GM12873 (cell line): ENCODE results near the gene MCM9.

Experiments
- TF ChIP-seq, protein P1 (sequence below): IDR thresholded peaks from 2 replicates; pipeline ENCODE4 v1.5.1; 2012; ENCODE audit warnings: low read depth, mild to moderate bottlenecking, moderate library complexity, low read length, control low read depth; ENCODE audit not compliant: insufficient read depth; ENCODE audit errors: missing control alignments

The MCM9 gene

GRCh38 chr6:118953391-118953790, 18.4 kb upstream of the MCM9 start:
- TF ChIP-seq, protein P1, sequence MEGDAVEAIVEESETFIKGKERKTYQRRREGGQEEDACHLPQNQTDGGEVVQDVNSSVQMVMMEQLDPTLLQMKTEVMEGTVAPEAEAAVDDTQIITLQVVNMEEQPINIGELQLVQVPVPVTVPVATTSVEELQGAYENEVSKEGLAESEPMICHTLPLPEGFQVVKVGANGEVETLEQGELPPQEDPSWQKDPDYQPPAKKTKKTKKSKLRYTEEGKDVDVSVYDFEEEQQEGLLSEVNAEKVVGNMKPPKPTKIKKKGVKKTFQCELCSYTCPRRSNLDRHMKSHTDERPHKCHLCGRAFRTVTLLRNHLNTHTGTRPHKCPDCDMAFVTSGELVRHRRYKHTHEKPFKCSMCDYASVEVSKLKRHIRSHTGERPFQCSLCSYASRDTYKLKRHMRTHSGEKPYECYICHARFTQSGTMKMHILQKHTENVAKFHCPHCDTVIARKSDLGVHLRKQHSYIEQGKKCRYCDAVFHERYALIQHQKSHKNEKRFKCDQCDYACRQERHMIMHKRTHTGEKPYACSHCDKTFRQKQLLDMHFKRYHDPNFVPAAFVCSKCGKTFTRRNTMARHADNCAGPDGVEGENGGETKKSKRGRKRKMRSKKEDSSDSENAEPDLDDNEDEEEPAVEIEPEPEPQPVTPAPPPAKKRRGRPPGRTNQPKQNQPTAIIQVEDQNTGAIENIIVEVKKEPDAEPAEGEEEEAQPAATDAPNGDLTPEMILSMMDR: no peak

DNA sequence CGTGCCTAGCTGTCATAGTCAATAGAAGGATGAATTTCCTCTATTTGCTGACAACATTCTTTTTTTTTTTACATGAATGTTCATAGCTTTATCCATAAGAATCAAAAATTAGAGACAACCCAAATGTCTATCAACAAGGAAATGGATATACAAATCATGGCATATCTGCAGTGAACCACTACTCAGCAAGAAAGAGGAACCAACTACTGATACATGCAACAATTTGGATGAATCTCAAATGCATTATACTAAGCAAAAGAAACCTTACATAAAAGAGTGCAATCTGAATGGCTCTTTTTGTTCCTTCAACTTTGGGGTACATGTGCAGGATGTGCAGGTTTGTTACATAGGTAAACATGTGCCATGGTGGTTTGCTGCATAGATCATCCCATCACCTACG, 17.7 kb upstream of the MCM9 start:
- TF ChIP-seq, protein P1: no peak

DNA sequence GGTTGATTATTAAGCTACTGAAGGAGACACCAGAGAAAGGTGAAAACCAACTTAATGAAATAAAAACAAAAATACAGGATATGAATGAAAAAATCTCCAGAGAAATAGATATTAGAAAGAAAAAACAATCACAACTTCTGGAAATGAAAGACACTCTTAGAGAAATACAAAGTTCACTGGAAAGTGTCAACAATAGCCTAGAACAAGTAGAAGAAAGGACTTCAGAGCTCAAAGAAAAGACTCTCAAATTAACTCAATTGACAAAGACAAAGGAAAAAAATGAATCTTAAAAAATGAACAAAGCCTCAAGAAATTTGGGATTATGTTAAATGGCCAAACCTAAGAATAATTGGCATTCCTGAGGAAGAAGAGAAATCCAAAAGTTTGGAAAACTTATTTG, 10.3 kb upstream of the MCM9 start:
- TF ChIP-seq, protein P1: no peak

DNA sequence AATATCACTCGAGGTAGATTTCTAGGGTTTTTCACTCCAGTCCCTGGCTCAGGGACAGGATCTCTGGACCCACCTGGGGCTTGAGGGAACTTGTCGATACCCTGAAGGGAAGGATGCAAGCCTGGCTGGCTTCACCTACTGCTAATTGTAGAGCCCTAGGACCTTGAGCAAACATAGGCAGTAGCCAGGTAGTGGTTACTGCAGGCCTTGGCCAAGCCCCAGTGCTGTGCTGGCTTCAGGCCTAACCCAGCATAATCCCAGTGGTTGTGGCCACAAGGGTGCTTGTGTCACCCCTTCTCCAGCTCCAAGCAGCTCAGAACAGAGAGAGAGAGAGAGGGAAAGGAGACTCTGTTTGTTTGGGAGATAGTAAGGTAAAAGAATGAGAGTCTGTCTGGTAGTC, 5.8 kb upstream of the MCM9 start:
- TF ChIP-seq, protein P1: no peak

GRCh38 chr6:118939683-118940082, 4.7 kb upstream of the MCM9 start:
- TF ChIP-seq, protein P1: no peak

DNA sequence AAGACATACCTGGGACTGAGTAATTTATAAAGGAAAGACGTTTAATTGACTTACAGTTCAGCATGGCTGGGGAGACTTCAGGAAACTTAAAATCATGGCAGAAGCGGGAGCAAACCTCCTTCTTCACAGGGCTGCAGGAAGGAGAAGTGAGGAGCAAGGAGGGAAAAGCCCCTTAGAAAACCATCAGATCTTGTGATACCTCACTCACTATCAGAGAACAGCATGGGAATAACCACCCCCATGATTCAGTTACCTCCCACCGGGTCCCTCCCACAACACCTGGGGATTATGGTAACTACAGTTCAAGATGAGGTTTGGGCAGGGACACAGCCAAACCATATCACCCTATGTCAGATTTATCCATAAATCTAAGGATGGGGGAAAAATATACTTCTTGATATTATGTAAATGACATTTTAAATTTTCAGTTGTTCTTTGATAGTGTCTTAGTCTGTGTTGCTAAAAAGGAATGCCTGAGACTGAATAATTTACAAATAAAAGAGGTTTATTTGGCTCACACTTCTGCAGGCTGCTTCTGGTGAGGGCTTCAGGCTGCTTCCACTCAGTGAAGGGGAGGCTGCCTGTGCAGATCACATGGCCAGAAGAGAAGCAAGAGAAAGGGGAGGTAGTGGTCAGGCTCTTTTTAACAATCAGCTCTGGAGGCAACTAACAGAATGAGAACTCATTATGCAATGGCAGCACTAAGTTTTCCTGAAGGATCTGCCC, 1.2 kb upstream of the MCM9 start:
- TF ChIP-seq, protein P1: no peak

DNA sequence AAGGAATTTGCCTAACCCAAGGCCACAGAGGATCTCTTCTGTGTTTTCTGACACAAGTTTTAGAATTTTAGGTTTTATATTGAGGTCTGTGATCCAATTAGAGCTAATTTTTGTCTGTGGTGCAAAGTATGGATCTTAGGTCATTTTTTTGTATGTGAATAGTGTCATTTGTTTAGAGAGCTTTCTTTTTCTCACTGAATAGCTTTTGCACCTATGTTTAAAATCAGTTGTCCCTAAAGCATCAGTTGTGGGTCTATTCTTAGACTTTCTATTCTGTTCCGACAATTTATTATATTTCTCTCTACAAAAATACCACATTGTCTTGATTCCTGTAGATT, 341 bp upstream of the MCM9 start:
- TF ChIP-seq, protein P1: no peak
